DND-41 (cell line): Measurements from ENCODE around the gene EPS8L1.

Experiments
- CTCF ChIP-seq: IDR thresholded peaks from 2 replicates; pipeline ENCODE4 v1.5.1; 2012; ENCODE audit warnings: borderline replicate concordance, low read length, moderate library complexity, mild to moderate bottlenecking; ENCODE audit not compliant: poor library complexity, severe bottlenecking; ENCODE audit errors: extremely low read depth
- EZH2 ChIP-seq: IDR thresholded peaks from 3 replicates; pipeline ENCODE4 v1.6.1; 2012; ENCODE audit warnings: borderline replicate concordance, low read depth, mild to moderate bottlenecking, moderate library complexity, low read length, inconsistent platforms; ENCODE audit not compliant: severe bottlenecking

GRCh38 chr19:55044286-55044685 lies 31.4 kb upstream of the EPS8L1 start:
- TF ChIP-seq CTCF (no peak), EZH2 (no peak)
